H1 (cell line): ENCODE measurements around the gene PRXL2B. TPM values are rescaled to one million over a fixed set of nuclear protein-coding genes. Genes with fewer than 3 reads are reported as not detected.

Experiments used
- CTCF ChIA-PET: fragments of 300-600 bp; sonication (Branson Sonifier 250); formaldehyde crosslinking; loops from one replicate; lab custom pipeline; 2021; ENCODE audit not compliant: partially characterized antibody; lab: Charles Lee
- POLR2A ChIA-PET: fragments of 300-600 bp; sonication (Branson Sonifier 250); formaldehyde crosslinking; loops from one replicate; lab custom pipeline; 2021; ENCODE audit warnings: inconsistent platforms; ENCODE audit not compliant: partially characterized antibody; lab: Charles Lee
- DNase-seq, 2 experiments: peaks; one replicate each; pipeline versions ENCODE4 v3.0.0 to v3.0.0-alpha.2; 2010 to 2022; ENCODE audit warnings: low spot score in 2 of 2, low read depth in 1 of 2, mixed read lengths in 1 of 2
- FAIRE-seq: peaks from 2 replicates; lab custom pipeline; 2011; peaks lifted over from hg19 to GRCh38; lab: Jason Lieb, UNC
- H2AFZ ChIP-seq: 2 replicates; pipeline ENCODE4 v1.8.1; 2012; ENCODE audit warnings: low read length, inconsistent platforms
- H2AK5ac ChIP-seq: 2 replicates; pipeline ENCODE4 v1.6.1; 2013; ENCODE audit warnings: low read depth, low read length
- H2BK120ac ChIP-seq: replicated peaks from 2 replicates; pipeline ENCODE3; 2013; ENCODE audit warnings: low read depth, low read length, inconsistent platforms
- H2BK12ac ChIP-seq: 2 replicates; pipeline ENCODE4 v1.6.1; 2013; ENCODE audit warnings: low read depth, low read length
- H2BK15ac ChIP-seq: 2 replicates; pipeline ENCODE4 v1.6.1; 2013; ENCODE audit warnings: low read length
- H2BK20ac ChIP-seq: 2 replicates; pipeline ENCODE4 v1.6.1; 2013; ENCODE audit warnings: low read length
- H2BK5ac ChIP-seq: 2 replicates; pipeline ENCODE4 v1.6.1; 2013; ENCODE audit warnings: low read depth, low read length
- H3K14ac ChIP-seq: 2 replicates; pipeline ENCODE4 v1.6.1; 2013; ENCODE audit warnings: inconsistent platforms; ENCODE audit not compliant: insufficient read length
- H3K18ac ChIP-seq: 2 replicates; pipeline ENCODE4 v1.6.1; 2013; ENCODE audit warnings: low read length; ENCODE audit errors: extremely low read depth
- H3K23ac ChIP-seq: 2 replicates; pipeline ENCODE4 v1.6.1; 2013; ENCODE audit warnings: inconsistent platforms; ENCODE audit not compliant: insufficient read length
- H3K23me2 ChIP-seq: 2 replicates; pipeline ENCODE4 v1.6.1; 2013; ENCODE audit warnings: low read depth, low read length
- H3K27ac ChIP-seq: 2 replicates; pipeline ENCODE4 v1.6.1; 2011; ENCODE audit warnings: low read depth, low read length, inconsistent platforms
- H3K27me3 ChIP-seq, 4 experiments: replicated peaks in 1 of 4; 1 replicate in 1 of 4; 2 replicates in 3 of 4; pipeline versions ENCODE4 v1.6.1 to v1.8.1; 2011 to 2013; ENCODE audit warnings: low read length in 3 of 4, mild to moderate bottlenecking in 3 of 4, inconsistent platforms in 2 of 4, mixed read lengths in 2 of 4, moderate library complexity in 1 of 4; ENCODE audit not compliant: control insufficient read depth in 3 of 4, insufficient read depth in 3 of 4; ENCODE audit errors: extremely low read depth in 1 of 4
- H3K36me3 ChIP-seq, 4 experiments: 2 replicates each; pipeline versions ENCODE4 v1.6.1 to v1.8.1; 2011 to 2013; ENCODE audit warnings: mild to moderate bottlenecking in 4 of 4, low read length in 3 of 4, moderate library complexity in 2 of 4, control low read depth in 1 of 4, inconsistent platforms in 1 of 4; ENCODE audit not compliant: insufficient read depth in 4 of 4, control insufficient read depth in 2 of 4
- H3K4ac ChIP-seq: replicated peaks from 2 replicates; pipeline ENCODE3; 2013; ENCODE audit warnings: low read length, low read depth, mixed read lengths, inconsistent platforms; ENCODE audit not compliant: insufficient read length
- H3K4me1 ChIP-seq, 4 experiments: replicated peaks in 1 of 4; 1 replicate in 1 of 4; 2 replicates in 3 of 4; pipeline versions ENCODE4 v1.6.1 to v1.8.1; 2011 to 2013; ENCODE audit warnings: low read length in 3 of 4, inconsistent platforms in 2 of 4, mixed read lengths in 1 of 4; ENCODE audit not compliant: insufficient read depth in 4 of 4, control insufficient read depth in 3 of 4
- H3K4me2 ChIP-seq, 2 experiments: 2 replicates each; pipeline versions ENCODE4 v1.6.1 to v1.8.1; 2011 to 2013; ENCODE audit warnings: low read depth in 2 of 2, low read length in 2 of 2, control low read depth in 1 of 2, inconsistent platforms in 1 of 2, mild to moderate bottlenecking in 1 of 2; ENCODE audit not compliant: insufficient read depth in 1 of 2
- H3K4me3 ChIP-seq, 4 experiments: fragments of 200-600, 300-600 bp in 1 of 4; sonication (generic), shearing (Covaris generic), sonication (Bioruptor Twin) in 1 of 4; 2 replicates each; pipeline versions ENCODE4 v1.5.1 to v1.8.1; 2011 to 2016; ENCODE audit warnings: low read length in 4 of 4, low read depth in 3 of 4, control low read depth in 2 of 4, inconsistent platforms in 2 of 4, mild to moderate bottlenecking in 2 of 4, mixed read lengths in 1 of 4, moderate library complexity in 1 of 4; ENCODE audit not compliant: insufficient read depth in 2 of 4; ENCODE audit errors: extremely low read depth in 1 of 4
- H3K56ac ChIP-seq: replicated peaks from 2 replicates; pipeline ENCODE3; 2013; ENCODE audit warnings: low read depth, mild to moderate bottlenecking, mixed read lengths, low read length, inconsistent platforms; ENCODE audit not compliant: insufficient read length
- H3K79me1 ChIP-seq: 2 replicates; pipeline ENCODE4 v1.6.1; 2013; ENCODE audit warnings: low read depth, low read length, control low read depth
- H3K79me2 ChIP-seq, 2 experiments: 2 replicates each; pipeline versions ENCODE4 v1.6.1 to v1.8.1; 2012 to 2013; ENCODE audit warnings: low read length in 2 of 2, mild to moderate bottlenecking in 2 of 2, inconsistent platforms in 1 of 2; ENCODE audit not compliant: insufficient read depth in 2 of 2, control insufficient read depth in 1 of 2
- H3K9ac ChIP-seq, 4 experiments: replicated peaks in 1 of 4; 1 replicate in 1 of 4; 2 replicates in 3 of 4; pipeline versions ENCODE4 v1.6.1 to v1.8.1; 2011 to 2013; ENCODE audit warnings: low read depth in 3 of 4, low read length in 3 of 4, control low read depth in 2 of 4, mild to moderate bottlenecking in 2 of 4, moderate library complexity in 2 of 4, inconsistent platforms in 1 of 4; ENCODE audit errors: extremely low read depth in 1 of 4
- H3K9me3 ChIP-seq, 2 experiments: 2 replicates each; pipeline versions ENCODE4 v1.6.1 to v1.8.1; 2012 to 2013; ENCODE audit warnings: mild to moderate bottlenecking in 2 of 2, moderate library complexity in 2 of 2, control low read depth in 1 of 2, inconsistent platforms in 1 of 2, low read depth in 1 of 2, low read length in 1 of 2, mixed read lengths in 1 of 2; ENCODE audit not compliant: insufficient read depth in 2 of 2
- H4K20me1 ChIP-seq, 2 experiments: replicated peaks in 1 of 2; 2 replicates each; pipeline versions ENCODE3 to v1.8.1; 2011 to 2013; ENCODE audit warnings: inconsistent platforms in 2 of 2, low read length in 2 of 2, mild to moderate bottlenecking in 1 of 2; ENCODE audit not compliant: insufficient read depth in 2 of 2, control insufficient read depth in 1 of 2
- H4K5ac ChIP-seq: 2 replicates; pipeline ENCODE4 v1.6.1; 2013; ENCODE audit warnings: low read length, low read depth, mixed read lengths, inconsistent platforms; ENCODE audit not compliant: insufficient read length
- H4K8ac ChIP-seq: 2 replicates; pipeline ENCODE4 v1.8.0; 2013; ENCODE audit warnings: mild to moderate bottlenecking, moderate library complexity, low read length, inconsistent platforms; ENCODE audit not compliant: insufficient read depth; ENCODE audit errors: extremely low read depth
- H4K91ac ChIP-seq: replicated peaks from 2 replicates; pipeline ENCODE3; 2013; ENCODE audit warnings: low read length, mixed read lengths, inconsistent platforms; ENCODE audit not compliant: insufficient read length
- RXRA ChIP-seq: IDR thresholded peaks from 2 replicates; pipeline ENCODE4 v1.6.1; 2011; ENCODE audit warnings: low read depth, mild to moderate bottlenecking, low read length, moderate library complexity; ENCODE audit not compliant: insufficient read depth
- SP1 ChIP-seq: IDR thresholded peaks from 2 replicates; pipeline ENCODE4 v1.6.1; 2011; ENCODE audit warnings: low read depth, low read length
- TEAD4 ChIP-seq: IDR thresholded peaks from 2 replicates; pipeline ENCODE4 v1.6.1; 2012; ENCODE audit warnings: low read depth, low read length, inconsistent platforms, mixed read lengths
- USF2 ChIP-seq: IDR thresholded peaks from 2 replicates; pipeline ENCODE4 v1.6.1; 2011; ENCODE audit warnings: low read length, improper control_type of control experiment
- WGBS, 2 experiments: shearing (Covaris generic) in 1 of 2; methylation state at CpG; one replicate each; pipeline versions ENCODE4 v1.1.6 to v1.1.7; 2013 to 2015; ENCODE audit warnings: low lambda C conversion rate in 2 of 2, mixed read lengths in 2 of 2, inconsistent platforms in 1 of 2, low coverage in 1 of 2, missing lambda C conversion rate in 1 of 2; ENCODE audit not compliant: insufficient replicate concordance in 2 of 2, insufficient coverage in 1 of 2, insufficient read length in 1 of 2; ENCODE audit errors: extremely low coverage in 1 of 2, missing lambda C conversion rate in 1 of 2; 5-methylcytosine and 5-hydroxymethylcytosine counted together
- polyA plus RNA-seq, 7 experiments: library from polyadenylated mRNA; depleted of rRNA in 3 of 7; stranded (reverse) in 5 of 7; unstranded in 2 of 7; fragments of >200 nt in 5 of 7; fragments of 200-250 nt in 2 of 7; gene quantifications; 1 replicate in 5 of 7; 2 replicates in 1 of 7; 4 replicates in 1 of 7; pipeline versions ENCODE4 v1.2.1 to v1.2.3, GENCODE V29; 2011 to 2013; ENCODE audit warnings: missing spikeins in 2 of 7, mixed read lengths in 2 of 7
- total RNA-seq: library from RNA; stranded (reverse); fragmentation: NEBNext Ultra II Directional; extraction: Animal tissue kit (Norgen Biotek cat#: 25700); gene quantifications from 2 replicates; pipeline ENCODE4 v1.2.1, GENCODE V29; 2021

The PRXL2B gene
- total and polyA plus RNA-seq, 2 of the 8 experiments (the other 6 are each of a cell fraction or from before 2014, with no cell fraction given): 35.3 to 46.0 TPM

GRCh38 chr1:2606396-2606880 is 19.9 kb downstream of the PRXL2B start:
- Histone ChIP-seq H3K23ac (no peak overlapping the region), H3K14ac (no peak overlapping the region), H4K8ac (no peak overlapping the region; the same call in 1 of the 2 replicates), H3K4ac (no peak overlapping the region), H3K56ac (no peak overlapping the region), H3K27me3 (0 out of 7 replicates have a peak, but pooled peaks cover 0 to 3% (median 0%) of the 10 kb centered on the region in 4 experiments), H2AK5ac (no peak overlapping the region), H2BK12ac (no peak overlapping the region), H2BK120ac (no peak overlapping the region), H3K18ac (no peak overlapping the region), H3K9me3 (no peaks in the 10 kb centered on the region), H4K20me1 (no peaks in the 10 kb centered on the region), H3K27ac (no peak overlapping the region), H3K79me1 (no peaks in the 10 kb centered on the region), H3K79me2 (no peaks in the 10 kb centered on the region), H3K4me1 (no peaks in the 10 kb centered on the region; a peak in 2 of 7 replicates), H2BK20ac (no peak overlapping the region), H3K4me2 (no peak overlapping the region), H3K23me2 (no peaks in the 10 kb centered on the region), H4K91ac (no peak overlapping the region), H2AFZ (no peak overlapping the region), H3K4me3 (no peak overlapping the region), H2BK5ac (no peak overlapping the region)
- FAIRE-seq: no peak
- 89% methylated on average over 9 of the region's 15 CpGs; no CpG with 5 or more reads in 1 of the 2 experiments for WGBS, 2 experiments
- POLR2A ChIA-PET: no interaction called here
- CTCF ChIA-PET: interaction anchor here (0.6 kb wide), 1 partner anchor 1648 kb away, joined by 3 read pairs; no protein-coding TSS in a partner anchor
- DNase-seq: peak in 1 of 2 experiments; percentile 35
- TF ChIP-seq SP1 (no peak), USF2 (no peak), TEAD4 (no peak), RXRA (no peak)
- TF ChIP-seq, all 59 proteins: peak for 0
- H4K5ac ChIP-seq: no peak overlapping the region
- H2BK15ac ChIP-seq: no peak overlapping the region
- no peaks in the 10 kb centered on the region for H3K36me3 ChIP-seq
- no peak overlapping the region for H3K9ac ChIP-seq
